ENCODE measurements around the gene IKZF1. TPM values are rescaled to one million over a fixed set of nuclear protein-coding genes. Genes with fewer than 3 reads are reported as not detected.

IKZF1 gene
- total RNA-seq, 1 donor from 2014 or later: 6.5 TPM

- DNase-seq: no peak
Observed at GRCh38 chr7:50376056-50376820, 71.7 kb downstream of the IKZF1 start.

- DNase-seq: no peak
Observed at GRCh38 chr7:50377356-50377755, 72.8 kb downstream of the IKZF1 start.

- no peak for DNase-seq
Observed at GRCh38 chr7:50379082-50379481, 74.6 kb downstream of the IKZF1 start.

- DNase-seq: no peak
Observed at GRCh38 chr7:50379539-50379938, 75.0 kb downstream of the IKZF1 start.

GRCh38 chr7:50382455-50382854, 77.9 kb downstream of the IKZF1 start:
- DNase-seq: no peak

GRCh38 chr7:50387351-50387750, 82.8 kb downstream of the IKZF1 start:
- no peak for DNase-seq

GRCh38 chr7:50389961-50390360, 85.4 kb downstream of the IKZF1 start:
- no peak for DNase-seq

GRCh38 chr7:50391386-50391785, 86.9 kb downstream of the IKZF1 start:
- no peak for DNase-seq

GRCh38 chr7:50393076-50393475, 88.6 kb downstream of the IKZF1 start:
- no peak for DNase-seq

- DNase-seq: no peak
Observed at GRCh38 chr7:50393547-50394252, 89.2 kb downstream of the IKZF1 start.

- DNase-seq: no peak
Observed at GRCh38 chr7:50394315-50394714, 89.8 kb downstream of the IKZF1 start.

GRCh38 chr7:50396856-50397255, 92.3 kb downstream of the IKZF1 start:
- no peak for DNase-seq

- no peak for DNase-seq
Observed at GRCh38 chr7:50397320-50397970, 92.9 kb downstream of the IKZF1 start.

GRCh38 chr7:50397971-50398324, 93.4 kb downstream of the IKZF1 start:
- DNase-seq: no peak

GRCh38 chr7:50399206-50399605, 94.7 kb downstream of the IKZF1 start:
- no peak for DNase-seq

GRCh38 chr7:50399635-50400034, 95.1 kb downstream of the IKZF1 start:
- no peak for DNase-seq

GRCh38 chr7:50400114-50400513, 95.6 kb downstream of the IKZF1 start:
- no peak for DNase-seq

GRCh38 chr7:50404392-50404791, 99.9 kb downstream of the IKZF1 start:
- DNase-seq: no peak

GRCh38 chr7:50405221-50405620, 100.7 kb downstream of the IKZF1 start:
- DNase-seq: no peak

- DNase-seq: no peak
Observed at GRCh38 chr7:50406935-50407334, 102.4 kb downstream of the IKZF1 start.

- no peak for DNase-seq
Observed at GRCh38 chr7:50409856-50410745, 105.6 kb downstream of the IKZF1 start.

- DNase-seq: no peak
Observed at GRCh38 chr7:50411332-50411731, 106.8 kb downstream of the IKZF1 start.

Data from skin of body (tissue), 2 donors.